ENCODE results near the gene SYNE2.
A peak's percentile ranks its signal among the peaks of the same experiment; 100 is the strongest.
"Not testable (repeated sequence)": the region's sequence is repeated elsewhere in the genome, so short reads cannot be mapped to it uniquely, and the experiment has no call there.

SYNE2 gene

DNA sequence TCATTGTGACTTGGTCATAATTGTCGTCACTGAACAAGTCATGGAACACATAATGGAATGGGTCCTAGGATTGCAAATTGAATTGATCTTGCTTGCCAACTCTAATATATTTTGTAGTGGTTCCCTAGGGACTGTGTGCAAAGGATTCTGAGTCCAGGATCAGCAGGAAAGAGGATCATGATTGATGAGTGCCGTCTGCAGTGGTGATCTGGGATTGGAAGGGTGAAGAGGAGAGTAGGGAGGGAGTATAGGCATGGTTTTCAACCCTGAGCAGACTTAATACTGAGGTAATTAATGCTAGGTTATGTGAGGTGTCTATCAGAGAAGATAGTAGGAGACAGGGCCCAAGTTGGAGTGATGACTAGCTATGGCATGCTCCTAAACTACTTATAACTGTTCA lies 272.5 kb downstream of the SYNE2 start:
- no peak for DNase-seq (ENCODE audit: low spot score)

- DNase-seq (ENCODE audit: low spot score): no peak
Observed at GRCh38 chr14:64126548-64126947, 273.7 kb downstream of the SYNE2 start.

DNA sequence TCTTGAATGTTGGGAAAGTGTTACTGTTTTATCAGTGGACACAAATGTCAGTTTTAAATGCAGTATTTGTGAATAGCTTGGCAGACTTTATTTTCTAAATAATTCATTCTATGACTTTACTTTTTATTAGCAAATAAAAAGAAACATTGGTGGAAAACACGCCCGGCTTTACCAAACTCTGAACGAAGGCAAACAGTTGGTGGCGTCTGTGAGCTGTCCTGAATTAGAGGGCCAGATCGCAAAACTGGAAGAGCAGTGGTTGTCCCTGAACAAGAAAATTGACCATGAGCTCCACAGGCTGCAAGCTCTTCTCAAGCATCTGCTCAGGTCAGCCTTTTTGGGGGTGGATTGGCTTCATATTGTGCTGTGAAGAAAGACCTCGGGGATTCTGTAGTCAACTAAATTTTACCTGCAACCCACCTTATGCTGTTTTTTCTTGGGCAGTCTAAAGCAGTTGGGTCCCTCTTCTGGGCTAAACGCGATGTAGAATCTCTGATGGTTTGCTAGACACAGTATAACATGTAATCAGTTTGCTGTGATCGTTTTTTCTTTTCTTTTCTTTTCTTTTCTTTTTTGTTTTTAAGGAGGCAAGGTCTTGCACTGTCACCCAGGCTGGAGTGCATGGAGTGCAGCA lies 285.0 kb downstream of the SYNE2 start:
- DNase-seq (ENCODE audit: low spot score): no peak

- DNase-seq (ENCODE audit: low spot score): no peak
Observed at GRCh38 chr14:64147126-64147790, 294.5 kb downstream of the SYNE2 start.

GRCh38 chr14:64149921-64150320 lies 297.1 kb downstream of the SYNE2 start:
- no peak for DNase-seq (ENCODE audit: low spot score)

- no peak for DNase-seq (ENCODE audit: low spot score)
Observed at GRCh38 chr14:64158608-64159007, 305.8 kb downstream of the SYNE2 start.

DNA sequence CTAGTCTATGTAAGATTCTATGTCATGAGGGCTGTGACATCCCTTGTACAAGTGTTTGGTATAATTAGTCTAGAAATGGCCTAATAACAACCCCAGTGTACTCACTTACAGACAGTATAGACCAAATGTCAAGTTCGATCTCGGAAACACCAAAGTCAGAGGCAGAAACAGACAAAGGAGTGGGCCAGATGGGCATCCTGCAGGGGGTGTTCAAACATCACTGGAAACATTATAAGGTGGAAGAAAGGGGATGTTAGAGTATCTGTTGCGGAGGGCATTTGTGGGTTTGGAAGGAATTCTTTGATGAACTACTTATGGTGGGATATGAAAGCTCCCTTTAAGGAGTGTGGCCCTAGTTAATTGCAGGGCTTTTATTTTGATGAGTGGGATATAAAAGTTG lies 306.8 kb downstream of the SYNE2 start:
- DNase-seq (ENCODE audit: low spot score): no peak

DNA sequence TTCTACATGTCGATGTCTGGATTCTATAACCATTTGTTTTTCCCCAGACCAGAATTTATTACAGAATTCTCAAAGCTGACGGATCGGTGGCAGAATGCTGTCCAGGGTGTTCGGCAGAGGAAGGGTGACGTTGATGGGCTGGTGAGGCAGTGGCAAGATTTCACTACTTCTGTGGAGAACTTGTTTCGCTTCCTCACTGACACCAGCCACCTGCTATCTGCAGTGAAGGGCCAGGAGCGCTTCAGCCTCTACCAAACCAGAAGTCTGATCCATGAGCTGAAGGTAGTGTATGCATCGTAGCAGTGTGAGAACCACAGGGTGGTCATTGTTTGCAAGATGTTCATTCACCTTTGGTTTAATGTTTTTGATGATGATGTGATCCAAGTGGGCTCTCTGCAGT lies 317.4 kb downstream of the SYNE2 start:
- no peak for DNase-seq (ENCODE audit: low spot score)

- no peak for DNase-seq (ENCODE audit: low spot score)
Observed at GRCh38 chr14:64174922-64175782, 322.3 kb downstream of the SYNE2 start.

- no peak for DNase-seq (ENCODE audit: low spot score)
Observed at GRCh38 chr14:64176330-64176729, 323.5 kb downstream of the SYNE2 start.

DNA sequence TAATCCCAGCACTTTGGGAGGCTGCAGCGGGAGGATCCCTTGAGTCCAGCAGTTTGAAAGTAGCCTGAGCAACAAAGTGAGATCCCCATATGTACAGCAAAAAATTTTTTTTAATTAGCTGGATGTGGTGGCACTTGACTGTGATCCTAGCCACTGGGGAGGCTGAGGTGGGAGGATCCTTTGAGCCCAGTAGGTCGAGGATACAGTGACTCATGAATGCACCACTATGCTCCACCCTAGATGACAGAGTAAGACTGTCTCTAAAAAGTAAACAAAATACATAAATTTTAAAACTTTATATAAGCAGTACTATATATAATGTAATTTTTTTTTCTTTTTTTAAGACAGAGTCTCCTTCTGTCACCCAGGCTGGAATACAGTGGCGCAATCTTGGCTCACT lies 326.0 kb downstream of the SYNE2 start:
- no peak for DNase-seq (ENCODE audit: low spot score)

GRCh38 chr14:64182908-64183307 lies 330.1 kb downstream of the SYNE2 start:
- DNase-seq (ENCODE audit: low spot score): not testable (repeated sequence)

DNA sequence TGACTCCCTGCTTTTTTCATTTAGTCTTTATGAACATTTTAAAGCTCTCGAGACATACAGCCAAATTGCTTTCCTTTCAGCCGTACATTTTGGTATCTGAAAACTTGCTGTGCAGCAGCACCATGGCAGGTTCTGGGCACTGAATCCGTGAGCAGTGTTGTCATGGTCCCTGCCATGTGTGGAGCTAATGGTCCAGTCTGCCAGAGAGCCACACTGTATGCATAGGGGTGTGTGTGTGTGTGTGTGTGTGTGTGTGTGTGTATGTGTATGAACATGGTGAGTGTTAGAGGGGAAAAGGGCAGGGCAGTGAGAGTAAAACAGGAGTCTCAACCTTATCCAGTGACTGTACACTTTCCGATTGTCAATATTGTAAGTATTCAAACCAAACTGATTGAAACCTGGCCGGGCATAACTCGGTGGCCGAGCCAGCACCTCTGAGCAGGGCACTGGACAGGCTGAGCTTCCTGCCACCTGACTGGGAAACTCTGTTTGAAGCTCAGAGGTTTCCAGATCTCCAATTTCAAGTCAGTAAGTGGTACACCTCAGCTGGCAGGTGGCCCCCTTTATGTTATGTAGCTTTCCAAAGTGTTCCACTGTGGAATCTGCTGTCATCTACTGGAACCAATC lies 331.4 kb downstream of the SYNE2 start:
- DNase-seq (ENCODE audit: low spot score): no peak

DNA sequence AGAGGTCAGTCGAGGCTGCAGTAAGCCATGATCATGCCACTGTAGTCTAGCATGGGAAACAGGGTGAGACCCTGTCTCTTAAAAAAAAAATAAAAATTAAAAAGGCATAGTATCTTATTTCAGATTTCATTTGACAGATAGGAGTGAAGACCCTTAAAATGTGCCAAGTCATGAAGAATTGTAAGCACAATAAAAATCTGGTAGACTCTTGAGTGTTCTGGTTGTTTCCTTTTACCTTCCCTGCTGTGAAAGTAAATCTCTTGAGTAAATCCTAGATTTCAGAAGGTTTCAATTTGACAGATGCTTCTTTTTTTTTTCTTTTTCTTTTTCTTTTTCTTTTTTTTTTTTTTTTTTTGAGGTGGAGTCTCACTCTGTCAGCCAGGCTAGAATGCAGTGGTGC lies 332.4 kb downstream of the SYNE2 start:
- peak; percentile 24 for DNase-seq (ENCODE audit: low spot score)

GRCh38 chr14:64186231-64187129 lies 333.7 kb downstream of the SYNE2 start:
- DNase-seq (ENCODE audit: low spot score): no peak

DNA sequence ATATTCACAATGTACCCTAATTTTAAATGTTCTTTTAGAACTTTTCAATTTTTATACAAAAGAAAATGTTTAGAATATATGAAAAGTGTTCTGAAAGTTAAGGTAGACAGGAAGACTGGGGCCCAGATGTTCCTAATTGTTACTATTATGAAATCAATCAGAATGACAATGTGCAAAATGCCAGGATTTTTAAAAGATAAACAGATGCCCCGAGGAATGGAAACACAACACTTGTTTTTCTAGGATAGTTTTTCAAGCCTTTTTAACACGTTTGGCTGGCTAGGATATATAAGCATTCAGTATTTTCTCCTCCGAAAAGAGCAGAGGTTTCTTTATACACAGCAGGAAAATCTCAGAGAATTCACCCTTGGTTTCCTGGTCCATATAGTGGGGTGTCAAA lies 334.5 kb downstream of the SYNE2 start:
- no peak for DNase-seq (ENCODE audit: low spot score)

- DNase-seq (ENCODE audit: low spot score): no peak
Observed at GRCh38 chr14:64190974-64191502, 338.2 kb downstream of the SYNE2 start.

GRCh38 chr14:64191756-64192155 lies 339.0 kb downstream of the SYNE2 start:
- DNase-seq (ENCODE audit: low spot score): no peak

GRCh38 chr14:64193821-64194220 lies 341.0 kb downstream of the SYNE2 start:
- no peak for DNase-seq (ENCODE audit: low spot score)

DNA sequence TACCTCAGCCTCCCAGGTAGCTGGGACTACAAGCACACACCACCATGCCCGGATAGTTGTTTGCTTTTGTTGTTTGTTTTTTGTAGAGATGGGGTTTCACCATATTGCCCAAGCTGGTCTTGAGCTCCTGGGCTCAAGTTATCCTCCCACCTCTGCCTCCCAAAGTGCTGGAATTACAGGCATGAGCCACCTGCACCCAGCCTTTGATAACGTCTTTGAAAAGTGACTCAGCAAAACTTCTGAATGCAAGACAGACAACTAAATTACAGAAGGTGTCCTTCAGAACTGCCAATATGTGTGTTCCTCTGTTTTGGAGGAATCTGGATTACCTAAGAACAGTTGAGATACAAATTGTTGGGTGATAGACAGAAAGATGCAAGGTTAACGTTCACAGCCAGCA lies 341.6 kb downstream of the SYNE2 start:
- no peak for DNase-seq (ENCODE audit: low spot score)

GRCh38 chr14:64195199-64195598 lies 342.4 kb downstream of the SYNE2 start:
- DNase-seq (ENCODE audit: low spot score): no peak
